ENCODE results near the gene AGAP1. TPM values are rescaled to one million over a fixed set of nuclear protein-coding genes. Genes with fewer than 3 reads are reported as not detected.
A peak's percentile ranks its signal among the peaks of the same experiment; 100 is the strongest.

The AGAP1 gene
- total RNA-seq, 1 donor from 2014 or later: 54.7 TPM

DNA sequence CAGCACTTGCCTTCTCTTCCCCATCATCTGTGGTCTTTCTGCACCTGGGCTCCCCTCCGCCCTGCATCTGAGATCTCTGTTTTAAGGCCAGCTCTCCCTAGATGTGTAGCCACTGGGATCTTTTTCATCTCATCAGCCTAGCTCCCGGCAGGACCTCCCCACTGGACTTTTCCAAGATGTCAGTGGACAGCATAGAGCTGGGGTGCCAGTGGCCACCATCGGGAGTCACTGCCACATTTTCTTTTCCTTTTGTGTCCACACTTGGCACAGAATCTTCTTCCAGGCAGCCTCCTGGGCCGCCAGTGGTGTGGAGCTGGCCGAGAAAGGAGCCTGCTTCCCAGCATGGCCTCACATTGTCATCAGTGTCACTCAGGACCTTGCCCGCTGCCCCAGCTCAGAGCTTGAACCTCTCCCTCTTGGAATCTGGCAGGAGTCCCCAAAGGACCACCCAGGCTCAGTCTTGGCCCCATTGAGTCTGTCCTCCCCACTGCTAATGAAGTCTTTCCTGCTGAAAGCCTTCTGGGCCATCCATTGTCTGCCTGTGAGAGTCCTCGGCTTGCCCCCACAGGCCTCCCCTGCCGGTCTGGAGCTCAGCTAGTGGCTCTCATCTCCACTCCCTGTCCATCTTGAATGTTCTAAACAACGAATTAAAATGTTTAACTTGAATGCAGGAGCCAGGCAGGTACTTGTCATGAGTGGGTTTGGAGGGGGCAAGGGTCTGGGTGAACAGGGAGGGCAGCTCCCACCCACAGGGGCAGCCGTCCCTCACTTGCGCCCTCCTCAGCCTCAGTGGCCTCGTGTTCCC, 349.9 kb downstream of the AGAP1 start:
- no peaks in the 10 kb centered on the region for H3K27me3 Mint-ChIP-seq (ENCODE audit: low read depth)
- H3K27ac Mint-ChIP-seq (ENCODE audit: unreplicated experiment): peak overlapping the region; percentile 15

DNA sequence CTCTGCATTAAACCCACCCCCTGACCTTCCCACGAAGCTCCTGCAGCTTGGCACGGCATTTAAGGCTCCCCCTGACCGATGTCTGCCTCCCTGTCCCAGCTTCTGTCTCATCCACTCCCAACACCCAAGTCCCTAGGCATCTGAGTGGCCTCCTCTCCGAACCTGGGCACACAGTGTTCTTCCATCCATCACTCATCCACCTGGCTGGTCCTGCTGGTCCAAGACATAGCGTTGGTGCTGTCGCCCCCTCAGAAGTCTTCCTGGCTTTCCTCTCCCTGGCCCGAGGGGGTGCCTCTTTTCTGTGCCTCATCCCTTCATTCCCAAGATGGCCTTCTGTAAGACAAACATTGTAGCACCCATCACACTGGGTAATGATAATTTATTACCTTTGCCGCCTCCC, 350.7 kb downstream of the AGAP1 start:
- TF ChIP-seq, protein P1, sequence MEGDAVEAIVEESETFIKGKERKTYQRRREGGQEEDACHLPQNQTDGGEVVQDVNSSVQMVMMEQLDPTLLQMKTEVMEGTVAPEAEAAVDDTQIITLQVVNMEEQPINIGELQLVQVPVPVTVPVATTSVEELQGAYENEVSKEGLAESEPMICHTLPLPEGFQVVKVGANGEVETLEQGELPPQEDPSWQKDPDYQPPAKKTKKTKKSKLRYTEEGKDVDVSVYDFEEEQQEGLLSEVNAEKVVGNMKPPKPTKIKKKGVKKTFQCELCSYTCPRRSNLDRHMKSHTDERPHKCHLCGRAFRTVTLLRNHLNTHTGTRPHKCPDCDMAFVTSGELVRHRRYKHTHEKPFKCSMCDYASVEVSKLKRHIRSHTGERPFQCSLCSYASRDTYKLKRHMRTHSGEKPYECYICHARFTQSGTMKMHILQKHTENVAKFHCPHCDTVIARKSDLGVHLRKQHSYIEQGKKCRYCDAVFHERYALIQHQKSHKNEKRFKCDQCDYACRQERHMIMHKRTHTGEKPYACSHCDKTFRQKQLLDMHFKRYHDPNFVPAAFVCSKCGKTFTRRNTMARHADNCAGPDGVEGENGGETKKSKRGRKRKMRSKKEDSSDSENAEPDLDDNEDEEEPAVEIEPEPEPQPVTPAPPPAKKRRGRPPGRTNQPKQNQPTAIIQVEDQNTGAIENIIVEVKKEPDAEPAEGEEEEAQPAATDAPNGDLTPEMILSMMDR (conservative IDR thresholded peaks at IDR 0.05): no peak
- Mint-ChIP-seq H3K9me3 (no peaks in the 10 kb centered on the region), H3K4me3 (no peak overlapping the region), H3K27me3 (ENCODE audit: low read depth) (no peaks in the 10 kb centered on the region), H3K27ac (ENCODE audit: unreplicated experiment) (no peak overlapping the region), H3K36me3 (ENCODE audit: low read depth) (peaks cover 5% of the 10 kb centered on the region), H3K4me1 (peaks cover 27% of the 10 kb centered on the region)
- no peak for DNase-seq (ENCODE audit: low read depth, low spot score)

More for the DNA sequence above, 349.9 kb downstream of the AGAP1 start:
- no peak for DNase-seq (ENCODE audit: low read depth, low spot score)
- peaks cover 5% of the 10 kb centered on the region for H3K36me3 Mint-ChIP-seq (ENCODE audit: low read depth)
- no peaks in the 10 kb centered on the region for H3K9me3 Mint-ChIP-seq
- TF ChIP-seq, protein P1 (conservative IDR thresholded peaks at IDR 0.05): no peak
- H3K4me3 Mint-ChIP-seq: no peak overlapping the region
- peaks cover 25% of the 10 kb centered on the region for H3K4me1 Mint-ChIP-seq

DNA sequence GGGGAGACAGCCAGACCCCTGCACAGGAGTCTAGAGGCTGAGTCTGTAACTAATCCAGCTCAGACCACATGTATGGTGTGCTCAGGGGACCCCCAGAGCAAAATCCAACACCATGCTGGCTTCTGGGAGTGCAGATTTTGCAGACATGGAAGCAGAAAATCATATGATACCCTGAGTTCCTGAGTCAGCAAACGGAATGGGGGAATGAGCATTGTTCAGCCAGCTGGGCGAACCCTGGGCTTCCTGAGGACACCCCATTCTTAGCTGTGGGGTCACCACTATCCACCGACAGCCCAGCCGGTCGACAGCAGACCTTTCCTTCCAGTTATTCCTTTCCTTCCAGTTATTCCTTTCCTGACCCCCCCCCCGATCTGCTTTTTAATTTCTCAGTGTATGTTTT, 351.4 kb downstream of the AGAP1 start:
- DNase-seq (ENCODE audit: low read depth, low spot score): no peak
- TF ChIP-seq, protein P1 (conservative IDR thresholded peaks at IDR 0.05): no peak
- H3K9me3 Mint-ChIP-seq: no peaks in the 10 kb centered on the region
- no peak overlapping the region for H3K4me3 Mint-ChIP-seq
- peaks cover 32% of the 10 kb centered on the region for H3K4me1 Mint-ChIP-seq
- H3K27ac Mint-ChIP-seq (ENCODE audit: unreplicated experiment): no peak overlapping the region
- H3K27me3 Mint-ChIP-seq (ENCODE audit: low read depth): no peaks in the 10 kb centered on the region
- peaks cover 5% of the 10 kb centered on the region for H3K36me3 Mint-ChIP-seq (ENCODE audit: low read depth)

DNA sequence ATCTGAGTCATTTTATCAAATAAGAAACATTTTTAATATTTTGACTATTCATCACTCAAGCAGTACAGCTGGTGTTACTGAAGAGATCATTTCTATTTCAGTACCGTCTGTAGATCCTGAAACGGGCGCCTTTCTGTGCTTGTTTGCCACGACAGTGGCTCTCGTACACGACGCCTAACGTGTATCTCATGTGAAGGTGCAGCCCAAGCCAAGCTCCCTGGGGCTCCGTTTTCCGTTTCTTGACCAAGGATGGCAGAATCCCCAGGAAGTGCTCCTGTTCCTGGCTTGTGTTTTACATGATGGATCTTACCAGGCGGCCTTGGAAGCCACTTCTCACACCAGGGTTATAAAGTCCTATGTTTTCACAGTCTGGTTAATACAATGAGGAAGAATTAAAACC, 353.7 kb downstream of the AGAP1 start:
- H3K9me3 Mint-ChIP-seq: no peaks in the 10 kb centered on the region
- H3K27ac Mint-ChIP-seq (ENCODE audit: unreplicated experiment): no peak overlapping the region
- no peak overlapping the region for H3K4me3 Mint-ChIP-seq
- H3K36me3 Mint-ChIP-seq (ENCODE audit: low read depth): peaks cover 5% of the 10 kb centered on the region
- peaks cover 55% of the 10 kb centered on the region for H3K4me1 Mint-ChIP-seq
- no peak for DNase-seq (ENCODE audit: low read depth, low spot score)
- no peaks in the 10 kb centered on the region for H3K27me3 Mint-ChIP-seq (ENCODE audit: low read depth)
- TF ChIP-seq, protein P1 (conservative IDR thresholded peaks at IDR 0.05): no peak

DNA sequence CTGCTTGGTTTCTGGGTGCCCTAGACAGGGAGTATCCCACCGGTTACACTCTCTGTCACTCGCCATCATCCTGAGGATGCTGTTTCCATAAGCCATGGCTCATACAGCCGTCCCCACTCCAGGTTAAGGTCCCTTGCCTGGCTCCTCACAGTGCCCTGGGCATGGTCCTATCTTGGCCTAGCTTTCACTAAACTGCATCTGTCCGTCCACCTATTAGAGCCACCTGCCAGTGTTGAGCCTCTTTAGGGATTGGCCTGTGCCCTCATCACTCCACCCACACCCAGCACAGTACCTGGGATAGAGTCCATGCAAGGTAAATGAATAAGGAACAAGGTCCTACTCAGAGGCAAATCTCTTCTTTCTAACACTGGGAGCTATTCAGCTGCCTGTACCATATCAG, 354.2 kb downstream of the AGAP1 start:
- no peak for DNase-seq (ENCODE audit: low read depth, low spot score)
- TF ChIP-seq, protein P1 (conservative IDR thresholded peaks at IDR 0.05): no peak
- Mint-ChIP-seq H3K4me1 (peaks cover 58% of the 10 kb centered on the region), H3K9me3 (no peaks in the 10 kb centered on the region), H3K36me3 (ENCODE audit: low read depth) (peaks cover 5% of the 10 kb centered on the region), H3K27ac (ENCODE audit: unreplicated experiment) (peak overlapping the region; percentile 85), H3K4me3 (no peak overlapping the region), H3K27me3 (ENCODE audit: low read depth) (no peaks in the 10 kb centered on the region)

Data from neural crest cell (in vitro differentiated cells).